Nephron progenitor cell (in vitro differentiated cells): ENCODE results near the gene CSDE1.

ENCODE experiments used
- DNase-seq: peaks from one replicate; pipeline ENCODE4 v3.0.0; 2021
- H3K27ac Mint-ChIP-seq: 2 replicates; pipeline ENCODE4 v1.8.0; 2021; ENCODE audit warnings: mild to moderate bottlenecking, moderate library complexity, mixed read lengths
- H3K27me3 Mint-ChIP-seq: 2 replicates; pipeline ENCODE4 v1.8.0; 2021; ENCODE audit warnings: mild to moderate bottlenecking, low read depth, mixed read lengths; ENCODE audit not compliant: poor library complexity
- H3K36me3 Mint-ChIP-seq: 2 replicates; pipeline ENCODE4 v1.8.0; 2021; ENCODE audit warnings: low read depth, mixed read lengths
- H3K4me1 Mint-ChIP-seq: 2 replicates; pipeline ENCODE4 v1.8.0; 2021; ENCODE audit warnings: mixed read lengths
- H3K4me3 Mint-ChIP-seq: 2 replicates; pipeline ENCODE4 v1.8.0; 2021; ENCODE audit warnings: mild to moderate bottlenecking, moderate library complexity, mixed read lengths
- H3K9me3 Mint-ChIP-seq: 2 replicates; pipeline ENCODE4 v1.8.0; 2021; ENCODE audit warnings: mild to moderate bottlenecking, moderate library complexity, mixed read lengths
- TF ChIP-seq, protein P1 (sequence below): fragments of 200-600 bp; sonication (generic); IDR thresholded peaks from 2 replicates; pipeline ENCODE4 v1.5.0; 2021; ENCODE audit warnings: antibody characterized with exemption

The CSDE1 gene

DNA sequence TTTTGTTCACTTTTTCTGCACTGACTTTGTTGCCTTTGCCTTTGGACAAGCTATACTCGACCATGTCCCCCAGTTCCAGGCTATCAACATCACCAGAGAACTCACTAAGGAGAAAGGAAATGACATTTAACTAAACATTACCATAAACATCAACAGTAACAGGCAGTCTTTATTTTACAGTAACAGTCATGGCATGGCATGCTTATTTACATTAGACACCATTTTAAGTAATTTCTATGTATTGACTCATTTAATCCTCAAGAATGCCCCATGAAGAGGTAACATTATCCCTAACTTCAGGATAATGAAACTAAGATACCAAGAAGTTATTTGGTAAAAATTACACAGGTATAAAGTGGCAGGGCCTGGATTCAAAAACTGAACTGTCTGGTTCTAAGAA is 32.6 kb downstream of the CSDE1 start:
- TF ChIP-seq, protein P1, sequence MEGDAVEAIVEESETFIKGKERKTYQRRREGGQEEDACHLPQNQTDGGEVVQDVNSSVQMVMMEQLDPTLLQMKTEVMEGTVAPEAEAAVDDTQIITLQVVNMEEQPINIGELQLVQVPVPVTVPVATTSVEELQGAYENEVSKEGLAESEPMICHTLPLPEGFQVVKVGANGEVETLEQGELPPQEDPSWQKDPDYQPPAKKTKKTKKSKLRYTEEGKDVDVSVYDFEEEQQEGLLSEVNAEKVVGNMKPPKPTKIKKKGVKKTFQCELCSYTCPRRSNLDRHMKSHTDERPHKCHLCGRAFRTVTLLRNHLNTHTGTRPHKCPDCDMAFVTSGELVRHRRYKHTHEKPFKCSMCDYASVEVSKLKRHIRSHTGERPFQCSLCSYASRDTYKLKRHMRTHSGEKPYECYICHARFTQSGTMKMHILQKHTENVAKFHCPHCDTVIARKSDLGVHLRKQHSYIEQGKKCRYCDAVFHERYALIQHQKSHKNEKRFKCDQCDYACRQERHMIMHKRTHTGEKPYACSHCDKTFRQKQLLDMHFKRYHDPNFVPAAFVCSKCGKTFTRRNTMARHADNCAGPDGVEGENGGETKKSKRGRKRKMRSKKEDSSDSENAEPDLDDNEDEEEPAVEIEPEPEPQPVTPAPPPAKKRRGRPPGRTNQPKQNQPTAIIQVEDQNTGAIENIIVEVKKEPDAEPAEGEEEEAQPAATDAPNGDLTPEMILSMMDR: no peak
- H3K27me3 Mint-ChIP-seq: peaks cover 3% of the 10 kb centered on the region
- DNase-seq: no peak
- H3K4me1 Mint-ChIP-seq: no peaks in the 10 kb centered on the region
- H3K4me3 Mint-ChIP-seq: no peak overlapping the region
- peaks cover 92% of the 10 kb centered on the region for H3K36me3 Mint-ChIP-seq
- H3K27ac Mint-ChIP-seq: no peak overlapping the region
- no peaks in the 10 kb centered on the region for H3K9me3 Mint-ChIP-seq

GRCh38 chr1:114723915-114724314 is 33.9 kb downstream of the CSDE1 start:
- Mint-ChIP-seq H3K4me1 (no peaks in the 10 kb centered on the region), H3K4me3 (no peak overlapping the region), H3K9me3 (no peaks in the 10 kb centered on the region), H3K36me3 (peaks cover 88% of the 10 kb centered on the region), H3K27me3 (no peaks in the 10 kb centered on the region), H3K27ac (no peak overlapping the region)
- TF ChIP-seq, protein P1: no peak
- no peak for DNase-seq

- TF ChIP-seq, protein P1: no peak
- DNase-seq: no peak
- Mint-ChIP-seq H3K36me3 (peaks cover 89% of the 10 kb centered on the region), H3K4me3 (no peak overlapping the region), H3K27me3 (no peaks in the 10 kb centered on the region), H3K9me3 (no peaks in the 10 kb centered on the region), H3K4me1 (no peaks in the 10 kb centered on the region), H3K27ac (no peak overlapping the region)
These were observed 34.3 kb downstream of the CSDE1 start for GRCh38 chr1:114723457-114723856.

DNA sequence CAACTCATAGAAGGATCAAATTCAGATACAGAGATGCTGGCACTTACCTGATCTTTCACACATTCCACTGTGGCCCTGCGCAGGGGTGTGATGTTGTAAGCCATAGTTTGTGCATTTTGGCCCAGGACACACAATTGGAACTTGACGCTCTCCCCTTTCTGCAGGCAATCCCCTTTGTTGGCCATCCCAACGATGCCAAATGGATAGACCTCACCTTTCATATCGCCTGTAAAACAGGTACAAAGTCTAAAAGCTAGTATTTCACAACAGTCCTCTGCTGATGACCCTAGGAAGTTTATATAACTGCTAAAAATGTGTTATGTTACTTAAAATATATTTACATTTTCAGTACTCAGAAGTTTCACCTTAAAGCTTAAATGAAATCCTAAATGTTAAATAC is 37.3 kb downstream of the CSDE1 start:
- TF ChIP-seq, protein P1: no peak
- Mint-ChIP-seq H3K4me3 (no peak overlapping the region), H3K4me1 (peaks cover 21% of the 10 kb centered on the region), H3K36me3 (peaks cover 72% of the 10 kb centered on the region), H3K27ac (no peak overlapping the region), H3K9me3 (no peaks in the 10 kb centered on the region), H3K27me3 (no peaks in the 10 kb centered on the region)
- no peak for DNase-seq

- peaks cover 24% of the 10 kb centered on the region for H3K4me1 Mint-ChIP-seq
- no peaks in the 10 kb centered on the region for H3K27me3 Mint-ChIP-seq
- H3K9me3 Mint-ChIP-seq: no peaks in the 10 kb centered on the region
- no peak for DNase-seq
- H3K27ac Mint-ChIP-seq: peak overlapping the region; percentile 14
- TF ChIP-seq, protein P1: no peak
- peaks cover 61% of the 10 kb centered on the region for H3K36me3 Mint-ChIP-seq
- H3K4me3 Mint-ChIP-seq: no peak overlapping the region
These were observed 38.4 kb downstream of the CSDE1 start for GRCh38 chr1:114719424-114719787.

GRCh38 chr1:114718661-114719423 is 38.9 kb downstream of the CSDE1 start:
- no peaks in the 10 kb centered on the region for H3K9me3 Mint-ChIP-seq
- peaks cover 60% of the 10 kb centered on the region for H3K36me3 Mint-ChIP-seq
- TF ChIP-seq, protein P1: no peak
- H3K27ac Mint-ChIP-seq: peak overlapping the region; percentile 14
- H3K27me3 Mint-ChIP-seq: no peaks in the 10 kb centered on the region
- no peak overlapping the region for H3K4me3 Mint-ChIP-seq
- H3K4me1 Mint-ChIP-seq: peaks cover 27% of the 10 kb centered on the region
- DNase-seq: no peak
